Type B pancreatic cell (in vitro differentiated cells): ENCODE data around the gene VIT. TPM values are rescaled to one million over a fixed set of nuclear protein-coding genes. Genes with fewer than 3 reads are reported as not detected.

Source experiments
- DNase-seq: peaks from one replicate; pipeline ENCODE4 v3.0.0; 2021; ENCODE audit warnings: mixed read lengths; ENCODE audit not compliant: unreplicated experiment; ENCODE audit errors: extremely low spot score
- H3K27ac Mint-ChIP-seq: 2 replicates; pipeline ENCODE4 v1.8.0; 2021; ENCODE audit warnings: mild to moderate bottlenecking, mixed read lengths
- H3K27me3 Mint-ChIP-seq: 2 replicates; pipeline ENCODE4 v1.8.0; 2021; ENCODE audit warnings: mixed read lengths
- H3K36me3 Mint-ChIP-seq: 2 replicates; pipeline ENCODE4 v1.8.0; 2021; ENCODE audit warnings: mixed read lengths
- H3K4me1 Mint-ChIP-seq: one replicate; pipeline ENCODE4 v1.8.0; 2021; ENCODE audit warnings: mixed read lengths; ENCODE audit not compliant: unreplicated experiment
- H3K4me3 Mint-ChIP-seq: 2 replicates; pipeline ENCODE4 v1.8.0; 2021; ENCODE audit warnings: mild to moderate bottlenecking, mixed read lengths
- H3K9me3 Mint-ChIP-seq: 2 replicates; pipeline ENCODE4 v1.8.0; 2021; ENCODE audit warnings: mixed read lengths
- CTCF ChIP-seq: fragments of 200-600 bp; sonication (generic); conservative IDR thresholded peaks from 2 replicates; pipeline ENCODE4 v1.5.0; 2021; ENCODE audit warnings: antibody characterized with exemption, mild to moderate bottlenecking
- total RNA-seq: library from RNA; stranded (reverse); gene quantifications from 2 replicates; pipeline ENCODE4 v1.2.1, GENCODE V29; 2021; ENCODE audit warnings: low replicate concordance

VIT gene
- total RNA-seq, 1 donor from 2014 or later = 1.2 TPM

GRCh38 chr2:36740061-36740460 is 43.6 kb downstream of the VIT start:
- peaks cover 10% of the 10 kb centered on the region for H3K27me3 Mint-ChIP-seq
- DNase-seq = no peak
- peaks cover 5% of the 10 kb centered on the region for H3K4me1 Mint-ChIP-seq
- no peaks in the 10 kb centered on the region for H3K9me3 Mint-ChIP-seq
- H3K36me3 Mint-ChIP-seq = no peaks in the 10 kb centered on the region
- no peak overlapping the region for H3K4me3 Mint-ChIP-seq
- H3K27ac Mint-ChIP-seq = no peak overlapping the region
- no peak for TF ChIP-seq CTCF

- TF ChIP-seq CTCF = no peak
- Mint-ChIP-seq H3K27me3 (peaks cover 15% of the 10 kb centered on the region), H3K27ac (no peak overlapping the region), H3K4me1 (peaks cover 5% of the 10 kb centered on the region), H3K4me3 (no peak overlapping the region), H3K36me3 (no peaks in the 10 kb centered on the region), H3K9me3 (no peaks in the 10 kb centered on the region)
- no peak for DNase-seq
Measured at GRCh38 chr2:36741188-36741837, 44.8 kb downstream of the VIT start.

- H3K36me3 Mint-ChIP-seq = no peaks in the 10 kb centered on the region
- peaks cover 5% of the 10 kb centered on the region for H3K4me1 Mint-ChIP-seq
- peaks cover 15% of the 10 kb centered on the region for H3K27me3 Mint-ChIP-seq
- no peak for TF ChIP-seq CTCF
- H3K27ac Mint-ChIP-seq = no peak overlapping the region
- H3K9me3 Mint-ChIP-seq = no peaks in the 10 kb centered on the region
- no peak for DNase-seq
- no peak overlapping the region for H3K4me3 Mint-ChIP-seq
Measured at GRCh38 chr2:36743954-36744353, 47.4 kb downstream of the VIT start.

- no peak for TF ChIP-seq CTCF
Measured at GRCh38 chr2:36748166-36748565, 51.7 kb downstream of the VIT start.

GRCh38 chr2:36750101-36750500 is 53.6 kb downstream of the VIT start:
- H3K27me3 Mint-ChIP-seq = peaks cover 13% of the 10 kb centered on the region
- no peak for DNase-seq
- H3K4me3 Mint-ChIP-seq = no peak overlapping the region
- peaks cover 3% of the 10 kb centered on the region for H3K4me1 Mint-ChIP-seq
- TF ChIP-seq CTCF = no peak
- no peak overlapping the region for H3K27ac Mint-ChIP-seq
- no peaks in the 10 kb centered on the region for H3K9me3 Mint-ChIP-seq
- no peaks in the 10 kb centered on the region for H3K36me3 Mint-ChIP-seq

More at GRCh38 chr2:36748166-36748565, 51.7 kb downstream of the VIT start:
- DNase-seq = no peak
- Mint-ChIP-seq H3K36me3 (no peaks in the 10 kb centered on the region), H3K4me3 (no peak overlapping the region), H3K27ac (no peak overlapping the region), H3K9me3 (no peaks in the 10 kb centered on the region), H3K4me1 (no peaks in the 10 kb centered on the region), H3K27me3 (peaks cover 9% of the 10 kb centered on the region)
